GM08714 (cell line): Measurements from ENCODE around the gene TAPT1.

ENCODE experiments used
- H3K4me3 ChIP-seq: fragments of 200-500 bp; sonication (Bioruptor generic); 2 replicates; pipeline ENCODE4 v1.5.1; 2014; ENCODE audit warnings: mild to moderate bottlenecking, low read length, inconsistent platforms
- ZNF274 ChIP-seq: IDR thresholded peaks from 2 replicates; pipeline ENCODE4 v1.6.1; 2012; ENCODE audit warnings: mild to moderate bottlenecking, low read depth, low read length

TAPT1 gene

DNA sequence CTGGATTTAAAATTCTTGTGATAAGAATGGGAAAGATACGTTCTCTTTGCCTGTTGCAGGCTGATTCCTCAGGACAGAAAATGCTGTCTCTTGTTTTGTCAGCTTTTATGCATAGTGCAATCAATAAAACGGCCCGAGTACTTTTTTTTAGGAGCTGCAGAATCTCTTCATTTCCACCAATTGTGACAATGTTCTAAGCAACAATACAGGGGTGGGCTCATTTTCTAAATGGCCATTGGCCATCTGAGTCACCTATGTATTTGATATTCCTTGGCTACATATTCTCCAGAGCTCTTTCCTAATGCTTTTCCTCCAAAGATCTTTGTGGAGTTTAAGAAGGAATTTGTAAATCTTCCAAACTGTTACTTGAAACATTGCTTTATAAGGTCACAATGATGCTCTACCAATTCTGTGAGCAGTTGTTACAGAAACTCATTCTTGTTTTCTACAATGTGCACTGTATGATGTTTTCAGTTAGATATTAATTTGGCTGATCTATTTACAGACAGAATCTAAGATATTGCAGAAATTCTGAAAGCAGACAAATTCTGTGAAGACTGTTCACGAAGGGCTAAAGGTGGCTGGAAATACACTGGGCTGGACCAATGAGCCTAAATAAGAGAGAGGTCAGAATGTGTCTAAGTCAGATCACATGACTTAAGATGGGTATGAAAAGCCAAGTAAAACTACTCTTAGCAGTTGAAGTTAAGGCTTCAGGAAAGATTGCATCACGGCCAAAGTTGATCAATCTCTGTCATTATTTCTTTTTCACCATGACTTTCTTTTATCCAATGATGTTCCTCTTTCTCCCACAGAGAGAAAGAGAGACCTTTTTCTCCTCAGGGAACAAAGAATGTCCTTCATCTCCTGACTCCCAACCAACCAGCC is 33.4 kb downstream of the TAPT1 start:
- no peak for TF ChIP-seq ZNF274
- no peak overlapping the region for H3K4me3 ChIP-seq

DNA sequence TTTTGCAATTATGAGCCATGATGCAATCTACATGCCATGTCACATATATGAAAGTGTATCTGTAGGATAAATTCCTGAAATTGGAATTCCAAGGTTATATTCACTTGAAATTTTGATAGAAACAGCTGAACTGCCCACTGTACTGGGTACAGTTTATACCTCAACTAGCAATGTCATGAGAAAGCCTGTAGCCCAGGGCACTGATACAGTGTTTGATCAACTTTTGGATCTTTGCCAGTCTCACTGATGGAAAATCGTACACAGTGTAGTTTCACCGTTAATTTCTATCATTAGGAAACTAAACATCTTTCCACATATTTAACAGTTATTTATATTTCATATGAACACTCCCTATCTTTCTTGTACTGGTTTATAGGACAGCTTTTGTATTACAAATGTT is 34.2 kb downstream of the TAPT1 start:
- H3K4me3 ChIP-seq: no peak overlapping the region
- no peak for TF ChIP-seq ZNF274

DNA sequence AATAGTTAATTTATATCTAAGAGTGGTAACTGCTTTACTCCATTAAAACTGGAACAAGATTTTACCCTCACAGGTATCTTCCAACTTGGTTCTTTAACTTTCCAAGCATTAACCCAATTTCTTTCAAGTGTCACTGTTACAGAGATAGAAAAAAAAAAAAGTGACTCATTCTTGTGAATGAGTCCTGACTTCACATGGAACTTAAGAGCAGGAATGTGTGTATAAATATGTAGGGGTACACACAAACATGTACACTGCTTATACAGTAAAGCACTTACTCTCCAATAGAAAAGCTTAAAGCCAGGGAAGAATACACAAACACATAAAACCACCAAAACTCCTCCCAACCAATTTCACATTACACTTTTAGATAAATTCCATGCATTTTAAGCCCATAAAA is 38.8 kb downstream of the TAPT1 start:
- no peak overlapping the region for H3K4me3 ChIP-seq
- TF ChIP-seq ZNF274: no peak

DNA sequence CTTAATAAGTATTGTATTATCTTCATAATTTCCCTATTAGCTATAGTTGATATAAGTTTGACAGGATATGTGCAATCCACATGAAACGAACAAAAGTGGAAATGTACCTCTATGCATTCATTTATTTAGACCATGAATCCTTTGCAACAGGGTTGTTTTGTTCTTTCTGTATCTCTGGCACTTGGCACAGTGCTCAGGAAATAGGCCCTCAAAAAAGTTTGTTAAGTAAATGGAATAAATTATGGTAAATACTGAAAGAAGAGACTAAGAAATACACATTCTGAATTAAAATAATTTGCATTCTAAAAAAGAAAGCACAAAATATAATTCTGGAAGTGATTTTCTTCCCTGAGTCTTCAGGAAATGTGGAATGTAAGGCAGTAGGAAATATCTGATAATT is 39.3 kb downstream of the TAPT1 start:
- H3K4me3 ChIP-seq: no peak overlapping the region
- no peak for TF ChIP-seq ZNF274

DNA sequence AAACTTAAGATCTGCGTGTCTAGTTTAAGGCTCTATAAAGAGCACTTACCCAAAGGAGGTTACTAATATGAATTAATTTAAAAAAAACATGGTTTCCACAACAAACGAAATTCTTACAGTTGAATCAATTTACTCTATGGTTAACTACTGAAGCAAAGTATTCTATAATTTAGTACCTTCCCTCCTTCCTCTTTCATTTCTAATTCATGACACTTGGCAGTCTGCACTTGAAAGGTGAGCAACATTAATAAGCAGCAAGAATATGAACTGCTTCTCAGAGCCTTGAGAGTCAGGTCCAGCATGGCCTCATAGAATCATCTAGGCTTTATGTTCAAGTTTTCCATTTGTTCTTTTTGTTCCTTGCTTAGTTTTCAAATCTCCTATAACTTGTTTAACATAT is 42.7 kb downstream of the TAPT1 start:
- no peak overlapping the region for H3K4me3 ChIP-seq
- TF ChIP-seq ZNF274: no peak

DNA sequence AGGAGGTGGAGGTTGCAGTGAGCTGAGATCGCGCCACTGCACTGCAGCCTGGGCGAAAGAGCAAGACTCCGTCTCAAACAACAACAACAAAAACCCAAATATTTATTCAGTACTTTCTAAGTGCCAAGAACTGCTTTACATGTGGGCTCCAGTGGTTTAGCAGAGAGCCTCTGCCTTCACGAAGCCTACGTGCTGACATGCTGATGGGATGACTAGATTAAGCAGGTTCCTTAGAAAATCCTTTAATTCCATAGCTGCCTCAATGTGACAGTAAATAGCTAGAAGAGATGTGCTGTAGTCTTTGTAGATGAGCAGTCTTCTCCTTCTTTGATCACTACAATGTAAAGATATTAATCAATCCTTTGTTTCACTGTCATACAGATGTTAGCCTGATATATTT is 49.6 kb downstream of the TAPT1 start:
- TF ChIP-seq ZNF274: no peak
- H3K4me3 ChIP-seq: no peak overlapping the region

DNA sequence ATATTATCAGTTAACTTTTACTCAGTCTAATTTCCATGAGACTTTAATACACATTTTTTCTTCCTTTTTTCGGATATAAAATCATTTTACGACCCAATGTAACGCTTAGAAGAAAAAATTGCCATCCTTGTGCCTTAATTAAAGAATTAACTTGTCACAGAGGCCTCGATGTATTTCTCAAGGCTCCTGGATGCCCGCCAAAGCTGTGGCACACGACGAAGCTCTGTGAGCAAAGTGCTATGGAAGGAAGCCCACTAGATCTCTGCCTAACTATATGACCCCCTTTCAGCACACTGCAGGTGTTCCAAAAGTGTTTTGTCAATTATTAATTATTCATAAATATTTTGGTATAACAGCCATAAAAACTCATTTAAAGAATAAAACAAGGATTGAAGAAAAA is 54.4 kb downstream of the TAPT1 start:
- H3K4me3 ChIP-seq: no peak overlapping the region
- TF ChIP-seq ZNF274: no peak

DNA sequence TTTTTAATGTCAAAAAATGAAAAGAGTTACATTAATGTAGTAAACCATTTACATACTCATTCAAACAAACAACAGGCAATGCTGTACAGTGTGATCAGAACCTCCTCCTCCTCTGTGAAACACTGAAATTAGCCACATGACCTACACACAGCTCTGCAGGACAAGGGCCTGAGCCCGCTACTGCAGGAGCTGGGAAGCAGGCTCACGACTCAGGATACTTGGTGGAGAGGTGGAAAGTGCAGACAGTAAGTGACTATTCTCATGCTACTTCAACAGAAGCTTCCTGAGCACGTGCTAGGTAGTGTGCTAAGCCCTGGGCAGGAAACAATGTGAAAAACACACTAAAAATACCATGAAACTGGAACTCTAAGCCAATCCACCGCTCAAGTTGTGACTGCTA is 56.8 kb downstream of the TAPT1 start:
- TF ChIP-seq ZNF274: no peak
- no peak overlapping the region for H3K4me3 ChIP-seq

DNA sequence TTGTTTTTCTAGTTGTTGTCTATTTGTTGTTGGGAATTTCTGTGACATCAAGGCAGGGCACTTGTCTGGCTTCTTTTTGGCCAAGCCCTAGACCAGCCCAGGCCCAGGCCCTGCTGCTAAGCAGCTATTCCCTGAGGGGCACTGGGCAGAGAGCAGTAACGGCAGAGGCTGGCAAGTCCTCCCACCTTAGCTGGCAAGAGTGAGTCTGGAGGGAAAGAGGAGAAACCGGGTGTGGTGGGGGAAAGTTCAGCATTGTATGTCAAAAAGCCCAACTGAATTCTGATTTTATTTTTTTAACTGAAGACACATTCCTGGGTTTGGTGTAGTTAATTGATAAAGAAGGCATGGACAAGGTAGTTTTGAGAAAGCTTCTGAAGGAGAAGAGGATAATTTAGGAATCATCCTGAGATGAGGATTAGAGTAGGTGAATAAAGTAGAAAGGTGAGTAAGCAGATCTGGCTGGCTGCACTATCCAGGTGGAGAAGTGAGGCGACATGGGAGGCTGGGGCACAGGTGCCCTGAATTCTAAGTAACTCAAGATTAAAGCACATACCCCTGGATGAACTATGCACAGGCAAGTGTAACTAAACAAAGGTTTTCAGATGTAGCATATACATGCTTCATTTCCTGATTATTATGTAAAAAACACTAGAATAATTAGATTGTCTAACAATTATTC is 57.4 kb downstream of the TAPT1 start:
- no peak overlapping the region for H3K4me3 ChIP-seq
- TF ChIP-seq ZNF274: no peak

DNA sequence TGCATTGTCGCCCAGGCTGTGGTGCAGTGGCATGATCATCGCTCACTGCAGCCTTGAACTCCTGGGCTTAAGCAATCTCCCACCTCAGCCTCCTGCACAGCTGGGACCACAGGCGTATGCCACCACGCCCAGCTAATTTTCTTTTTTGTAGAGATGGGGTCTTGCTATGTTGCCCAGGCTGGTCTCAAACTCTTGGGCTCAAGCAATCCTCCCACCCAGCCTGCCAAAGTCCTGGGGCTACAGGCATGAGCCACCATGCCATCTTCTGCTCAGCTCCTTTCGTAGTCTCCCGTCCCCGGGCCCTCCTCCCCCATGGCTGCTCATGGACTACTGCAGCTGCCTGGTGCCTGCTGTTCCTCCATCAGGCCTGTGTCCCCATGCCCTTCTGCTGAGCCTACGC is 58.1 kb downstream of the TAPT1 start:
- H3K4me3 ChIP-seq: no peak overlapping the region
- no peak for TF ChIP-seq ZNF274

DNA sequence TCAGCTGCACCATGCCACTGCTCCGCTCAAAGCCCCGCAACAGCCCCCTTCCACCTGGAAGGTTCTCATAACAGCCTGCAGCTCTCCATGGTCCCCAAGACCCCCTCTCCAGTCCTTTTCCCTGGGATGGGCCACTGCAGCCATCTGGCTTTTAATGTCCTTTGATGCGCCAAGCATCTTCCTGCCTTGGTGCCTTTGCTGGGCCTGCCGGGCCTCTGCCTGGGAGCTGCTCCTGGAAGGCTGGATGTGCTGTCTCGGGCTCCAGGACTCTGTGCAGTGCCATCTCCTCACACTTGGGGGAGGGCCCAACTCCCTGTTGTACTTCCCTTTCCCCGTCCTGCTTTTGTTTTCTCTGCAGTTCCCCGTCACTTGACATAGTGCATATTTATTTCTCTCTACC is 60.3 kb downstream of the TAPT1 start:
- TF ChIP-seq ZNF274: no peak
- no peak overlapping the region for H3K4me3 ChIP-seq

DNA sequence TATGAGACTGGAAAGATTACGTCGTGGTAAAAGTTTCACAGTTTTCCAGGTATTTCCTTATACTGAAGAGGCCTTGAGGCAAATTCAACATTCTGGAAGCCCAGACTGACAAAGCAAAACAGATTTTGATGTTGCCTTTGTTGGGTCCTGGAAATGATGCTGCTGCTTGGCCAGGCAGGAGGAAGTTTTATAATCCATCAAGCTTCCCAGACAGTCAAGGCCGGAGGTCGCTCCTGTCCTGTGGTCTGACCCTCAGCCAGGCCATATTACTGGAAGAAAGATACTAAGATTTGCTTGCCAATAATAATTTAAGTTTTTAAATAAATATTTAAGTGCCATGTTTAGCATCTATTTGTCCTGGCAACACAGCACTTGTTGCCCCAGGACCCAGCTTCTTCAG is 63.4 kb downstream of the TAPT1 start:
- no peak for TF ChIP-seq ZNF274
- H3K4me3 ChIP-seq: no peak overlapping the region

DNA sequence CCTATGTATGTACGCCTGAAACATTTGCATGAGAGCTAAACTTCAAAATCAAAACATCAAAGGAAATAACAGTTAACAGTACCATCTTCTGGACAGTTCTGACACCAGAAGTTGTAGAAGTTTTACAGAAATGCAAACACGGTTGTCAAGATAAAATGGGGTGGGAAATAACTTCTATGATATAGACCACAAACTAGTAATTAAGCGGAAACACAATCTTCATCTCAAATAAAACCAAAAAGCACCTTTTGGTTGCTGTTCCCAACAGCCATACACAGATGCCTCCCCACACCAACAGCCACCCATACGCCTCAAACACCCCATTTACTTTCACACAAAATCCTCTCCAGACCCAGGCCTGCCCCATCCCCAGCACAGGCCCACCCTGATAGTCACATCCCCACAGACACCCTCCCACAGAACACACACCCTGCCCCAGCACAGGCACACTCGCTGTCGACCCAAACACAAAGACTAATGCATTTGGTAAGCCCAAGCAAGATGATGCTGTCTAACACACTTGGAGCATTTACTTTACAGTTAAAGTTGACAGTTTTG is 64.3 kb downstream of the TAPT1 start:
- no peak overlapping the region for H3K4me3 ChIP-seq
- TF ChIP-seq ZNF274: no peak

DNA sequence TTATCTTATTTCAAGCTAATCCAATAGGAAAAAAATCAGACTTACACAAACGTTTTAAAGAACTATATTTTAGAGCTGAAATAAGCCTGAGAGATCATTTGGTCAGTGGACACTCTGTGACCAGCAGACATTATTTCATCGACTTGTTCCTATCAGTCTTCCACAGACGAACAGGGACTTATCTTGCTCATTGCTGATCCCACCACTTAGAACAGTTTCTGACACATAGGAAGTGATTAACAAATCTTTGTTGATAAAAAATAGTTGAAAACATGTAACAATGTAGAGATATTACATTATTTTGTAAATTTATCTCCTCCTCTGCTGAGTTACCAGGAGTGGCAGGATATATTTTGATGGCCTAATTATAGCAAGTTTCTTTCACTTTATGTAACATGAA is 65.8 kb downstream of the TAPT1 start:
- no peak overlapping the region for H3K4me3 ChIP-seq
- TF ChIP-seq ZNF274: no peak

DNA sequence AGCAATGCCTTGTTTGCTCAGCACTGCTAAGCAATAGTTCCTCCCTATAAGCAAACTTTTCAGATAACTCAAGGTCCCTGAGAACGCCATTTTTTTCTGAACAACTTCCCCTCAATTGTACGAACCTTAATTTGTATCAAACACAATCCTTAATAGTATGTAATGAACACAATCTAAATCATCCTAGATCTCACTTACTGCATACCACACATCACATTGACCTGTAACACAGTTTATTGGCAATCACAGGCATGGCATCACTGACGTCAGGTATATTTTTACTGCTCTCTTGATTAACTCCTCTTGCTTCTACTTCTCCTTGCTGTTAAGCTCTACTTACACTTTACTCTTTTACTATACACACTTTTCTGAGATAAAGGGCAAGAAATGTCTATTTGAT is 67.0 kb downstream of the TAPT1 start:
- TF ChIP-seq ZNF274: no peak
- H3K4me3 ChIP-seq: no peak overlapping the region
